ENCODE results near the gene BAD. TPM values are rescaled to one million over a fixed set of nuclear protein-coding genes. Genes with fewer than 3 reads are reported as not detected.
"Not testable (repeated sequence)": the region's sequence is repeated elsewhere in the genome, so short reads cannot be mapped to it uniquely, and the experiment has no call there.

The BAD gene
- total and polyA plus RNA-seq, 11 donors: 41.5 to 123 (median 58.5) TPM

DNA sequence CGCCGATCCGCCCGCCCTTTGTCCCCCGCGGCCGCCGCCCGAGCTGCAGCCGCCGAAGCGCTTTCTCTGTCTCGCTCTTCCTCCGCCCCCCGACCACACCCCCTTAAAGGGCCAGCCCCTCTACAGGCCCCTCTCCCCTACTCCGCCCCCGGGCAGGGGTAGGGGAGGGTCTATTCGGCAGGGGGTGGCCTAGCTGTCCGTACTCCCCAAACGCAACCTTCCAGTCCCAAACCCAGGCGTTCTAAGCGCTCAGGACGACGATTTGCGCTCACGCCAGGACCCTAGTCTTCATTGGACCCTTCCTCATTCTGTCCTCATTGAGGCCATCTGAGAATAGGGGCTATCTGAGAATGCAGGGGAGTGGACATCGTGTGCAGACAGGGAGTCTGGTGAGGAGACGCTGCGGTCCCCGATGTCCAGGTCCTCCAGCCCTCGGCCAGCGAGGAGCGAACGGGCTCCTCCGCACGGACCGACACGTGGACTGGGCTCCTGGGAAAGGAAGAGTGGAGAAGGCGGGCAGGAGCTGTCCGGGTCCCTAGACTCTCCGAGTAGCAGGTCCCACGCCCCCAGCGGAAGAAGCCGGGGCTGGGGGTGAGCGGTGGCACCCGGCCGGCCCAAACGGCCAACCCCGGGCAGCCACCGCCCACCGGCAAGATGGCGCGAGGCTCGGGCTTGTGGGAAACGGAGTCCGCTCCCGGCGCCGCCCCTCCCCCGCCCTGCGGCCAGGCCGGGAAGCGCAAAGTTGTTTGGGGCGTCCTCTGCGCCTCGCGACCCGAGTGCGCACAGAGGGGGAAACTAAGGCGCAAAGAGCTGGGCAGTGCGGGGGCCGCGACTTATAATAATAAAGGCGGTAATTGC, 37.4 kb downstream of the BAD start, which contains the start of gene PPP1R14B:
TSS of gene PPP1R14B (minus strand) at position 73 of the 858 bp plus-strand sequence. CDS start 270 bp downstream, outside the sequence.
- ATAC-seq: peak; percentile 58 to 74 (median 68)
- WGBS, 4 donors: 0 to 1% (median 1%) methylated on average over 23 to 74 of the region's 74 CpGs
- TF ChIP-seq, protein P1, sequence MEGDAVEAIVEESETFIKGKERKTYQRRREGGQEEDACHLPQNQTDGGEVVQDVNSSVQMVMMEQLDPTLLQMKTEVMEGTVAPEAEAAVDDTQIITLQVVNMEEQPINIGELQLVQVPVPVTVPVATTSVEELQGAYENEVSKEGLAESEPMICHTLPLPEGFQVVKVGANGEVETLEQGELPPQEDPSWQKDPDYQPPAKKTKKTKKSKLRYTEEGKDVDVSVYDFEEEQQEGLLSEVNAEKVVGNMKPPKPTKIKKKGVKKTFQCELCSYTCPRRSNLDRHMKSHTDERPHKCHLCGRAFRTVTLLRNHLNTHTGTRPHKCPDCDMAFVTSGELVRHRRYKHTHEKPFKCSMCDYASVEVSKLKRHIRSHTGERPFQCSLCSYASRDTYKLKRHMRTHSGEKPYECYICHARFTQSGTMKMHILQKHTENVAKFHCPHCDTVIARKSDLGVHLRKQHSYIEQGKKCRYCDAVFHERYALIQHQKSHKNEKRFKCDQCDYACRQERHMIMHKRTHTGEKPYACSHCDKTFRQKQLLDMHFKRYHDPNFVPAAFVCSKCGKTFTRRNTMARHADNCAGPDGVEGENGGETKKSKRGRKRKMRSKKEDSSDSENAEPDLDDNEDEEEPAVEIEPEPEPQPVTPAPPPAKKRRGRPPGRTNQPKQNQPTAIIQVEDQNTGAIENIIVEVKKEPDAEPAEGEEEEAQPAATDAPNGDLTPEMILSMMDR (IDR thresholded peaks at IDR 0.05): peak in 7 of 12 donors; percentile 8 to 31 (median 18)
- TF ChIP-seq POLR2A (IDR thresholded peaks at IDR 0.05): peak in 1 of 2 donors; percentile 50
- Histone ChIP-seq H3K36me3 (peaks cover 0 to 15% (median 8%) of the 10 kb centered on the region in 9 donors), H3K27me3 (no peaks in the 10 kb centered on the region), H3K27ac (peak within 1 kb of the TSS; percentile 49 to 96 (median 92)), H3K4me3 (peak within 1 kb of the TSS; percentile 56 to 90 (median 72)), H3K4me1 (peaks cover 5 to 65% (median 37%) of the 10 kb centered on the region in 12 donors), H3K9me3 (no peaks in the 10 kb centered on the region)
- intact Hi-C loops (cut with DNase I): loop anchor here in 2 of 10 donors (2.0 kb wide), 2 partner anchors 22 to 58 kb away; partner anchors contain the start of gene ESRRA (in 2 of the 2)
- peak; percentile 90 to 94 (median 93) for DNase-seq

- not testable (repeated sequence) for DNase-seq
- H3K27ac ChIP-seq: peak overlapping the region; percentile 49 to 96 (median 89)
Observed at GRCh38 chr11:64246621-64246870, 37.9 kb downstream of the BAD start.

GRCh38 chr11:64245797-64246620, 38.5 kb downstream of the BAD start:
- Histone ChIP-seq H3K27me3 (no peaks in the 10 kb centered on the region), H3K4me1 (peaks cover 5 to 63% (median 34%) of the 10 kb centered on the region in 12 donors), H3K9me3 (no peaks in the 10 kb centered on the region), H3K4me3 (peak overlapping the region; percentile 25 to 90 (median 72)), H3K36me3 (peaks cover 0 to 15% (median 8%) of the 10 kb centered on the region in 9 donors), H3K27ac (peak overlapping the region; percentile 49 to 95 (median 86))
- DNase-seq (peak in 4 of 5 donors; percentile 60 to 94 (median 74)), ATAC-seq (peak in 1 of 4 donors; percentile 1)
- WGBS, 4 donors: 1% methylated on average over 41 to 46 of the region's 46 CpGs
- TF ChIP-seq, protein P1 (IDR thresholded peaks at IDR 0.05): no peak
- peak in 1 of 2 donors; percentile 11 for TF ChIP-seq POLR2A (IDR thresholded peaks at IDR 0.05)
- intact Hi-C loops (cut with DNase I): loop anchor here in 2 of 10 donors (2.0 kb wide), 2 partner anchors 23 to 59 kb away; partner anchors contain the start of gene ESRRA (in 2 of the 2)

More at GRCh38 chr11:64246621-64246870, 37.9 kb downstream of the BAD start:
- TF ChIP-seq, protein P1 (IDR thresholded peaks at IDR 0.05): peak in 1 of 12 donors; percentile 10
- intact Hi-C loops (cut with DNase I): loop anchor here in 2 of 10 donors (2.0 kb wide), 2 partner anchors 22 to 58 kb away; partner anchors contain the start of gene ESRRA (in 2 of the 2)
- H3K9me3 ChIP-seq, ATAC-seq, H3K27me3 ChIP-seq: not testable (repeated sequence)
- peaks cover 5 to 65% (median 35%) of the 10 kb centered on the region in 12 donors for H3K4me1 ChIP-seq
- peak overlapping the region; percentile 25 to 90 (median 72) for H3K4me3 ChIP-seq
- WGBS, 4 donors: 0 to 2% (median 1%) methylated on average over 4 to 43 of the region's 43 CpGs
- peaks cover 0 to 15% (median 8%) of the 10 kb centered on the region in 9 donors for H3K36me3 ChIP-seq

All from heart left ventricle (tissue), 16 donors.